SK-N-SH (cell line): ENCODE data around the gene CR1.
"Not testable (repeated sequence)": the region's sequence is repeated elsewhere in the genome, so short reads cannot be mapped to it uniquely, and the experiment has no call there.

Source experiments
- CHD2 ChIP-seq: fragments of 150-350 bp; IDR thresholded peaks from 2 replicates; pipeline ENCODE4 v1.6.1; 2018; ENCODE audit warnings: low read length; ENCODE audit not compliant: partially characterized antibody
- CTCF ChIP-seq: fragments of 200-600 bp; sonication (generic); IDR thresholded peaks from 2 replicates; pipeline ENCODE4 v1.6.1; 2017; ENCODE audit warnings: antibody characterized with exemption, mild to moderate bottlenecking, moderate library complexity
- NRF1 ChIP-seq: IDR thresholded peaks from 2 replicates; pipeline ENCODE4 v1.6.1; 2012; ENCODE audit warnings: low read depth, mild to moderate bottlenecking, low read length
- RAD21 ChIP-seq: IDR thresholded peaks from 2 replicates; pipeline ENCODE4 v1.6.1; 2012; ENCODE audit warnings: mild to moderate bottlenecking, low read length
- TF ChIP-seq, protein P1 (sequence below): fragments of 150-350 bp; IDR thresholded peaks from 2 replicates; pipeline ENCODE4 v1.6.1; 2016; ENCODE audit warnings: mild to moderate bottlenecking, low read depth, low read length

DNA sequence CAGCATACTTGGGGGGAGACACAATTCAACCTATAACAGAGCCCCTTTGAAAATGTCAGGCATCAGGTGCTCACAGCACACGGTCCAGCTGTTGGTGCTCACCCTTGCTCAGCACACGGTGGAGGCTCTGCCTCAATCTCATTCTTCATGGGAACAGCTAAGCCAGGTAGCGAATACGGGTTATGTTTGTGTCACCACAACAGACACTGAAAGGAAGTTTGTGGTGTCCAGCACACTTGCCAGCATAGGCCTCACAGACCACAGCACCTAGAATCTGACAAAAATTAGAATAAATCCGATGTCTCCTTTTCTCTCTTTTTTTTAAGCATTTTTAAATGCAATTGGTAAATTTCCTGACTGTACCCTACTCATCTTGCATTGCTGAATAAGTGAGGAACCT lies 77.1 kb downstream of the CR1 start:
- not testable (repeated sequence) for TF ChIP-seq RAD21, CTCF, CHD2, NRF1
- TF ChIP-seq, protein P1, sequence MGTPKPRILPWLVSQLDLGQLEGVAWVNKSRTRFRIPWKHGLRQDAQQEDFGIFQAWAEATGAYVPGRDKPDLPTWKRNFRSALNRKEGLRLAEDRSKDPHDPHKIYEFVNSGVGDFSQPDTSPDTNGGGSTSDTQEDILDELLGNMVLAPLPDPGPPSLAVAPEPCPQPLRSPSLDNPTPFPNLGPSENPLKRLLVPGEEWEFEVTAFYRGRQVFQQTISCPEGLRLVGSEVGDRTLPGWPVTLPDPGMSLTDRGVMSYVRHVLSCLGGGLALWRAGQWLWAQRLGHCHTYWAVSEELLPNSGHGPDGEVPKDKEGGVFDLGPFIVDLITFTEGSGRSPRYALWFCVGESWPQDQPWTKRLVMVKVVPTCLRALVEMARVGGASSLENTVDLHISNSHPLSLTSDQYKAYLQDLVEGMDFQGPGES = not testable (repeated sequence)
